Measurements from ENCODE around the gene ACTL6B. TPM values are rescaled to one million over a fixed set of nuclear protein-coding genes. Genes with fewer than 3 reads are reported as not detected.

The ACTL6B gene
- total and polyA plus RNA-seq, 2 of the 8 experiments (the other 6 are each of a cell fraction or from before 2014, with no cell fraction given): 2.1 to 4.5 TPM

DNA sequence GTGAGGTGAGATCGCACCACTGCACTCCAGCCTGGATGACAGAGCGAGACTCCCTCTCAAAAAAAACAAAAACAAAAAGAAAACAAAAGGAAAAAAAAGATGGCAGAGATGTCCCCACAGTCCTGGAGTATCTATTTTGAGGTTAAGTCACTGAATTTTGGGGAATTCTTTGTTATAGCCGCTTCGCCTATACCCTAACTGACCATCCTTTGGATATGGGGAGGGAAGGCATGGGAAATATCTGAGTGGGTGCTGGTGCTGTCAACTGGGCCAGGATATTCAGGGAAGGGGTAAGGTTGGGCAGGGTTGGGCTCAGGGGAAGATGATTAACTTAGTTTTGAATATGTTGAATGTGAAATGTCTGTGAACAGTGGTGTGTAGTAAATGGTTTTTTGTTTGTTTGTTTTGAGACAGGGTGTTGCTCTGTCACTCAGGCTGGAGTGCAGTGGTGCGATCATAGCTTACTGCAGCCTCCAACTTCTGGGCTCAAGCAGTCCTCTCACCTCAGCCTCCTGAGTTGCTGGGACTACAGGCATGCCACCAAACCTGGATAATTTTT lies 9.0 kb upstream of the ACTL6B start:
- no peak overlapping the region for H3K23ac ChIP-seq (ENCODE audit: insufficient read length)
- no peak overlapping the region for H4K91ac ChIP-seq (replicated peaks; ENCODE audit: insufficient read length, low read length)
- no peak overlapping the region for H2BK20ac ChIP-seq (ENCODE audit: low read length)
- H2BK5ac ChIP-seq (ENCODE audit: low read depth, low read length): no peak overlapping the region
- TF ChIP-seq, protein P1, sequence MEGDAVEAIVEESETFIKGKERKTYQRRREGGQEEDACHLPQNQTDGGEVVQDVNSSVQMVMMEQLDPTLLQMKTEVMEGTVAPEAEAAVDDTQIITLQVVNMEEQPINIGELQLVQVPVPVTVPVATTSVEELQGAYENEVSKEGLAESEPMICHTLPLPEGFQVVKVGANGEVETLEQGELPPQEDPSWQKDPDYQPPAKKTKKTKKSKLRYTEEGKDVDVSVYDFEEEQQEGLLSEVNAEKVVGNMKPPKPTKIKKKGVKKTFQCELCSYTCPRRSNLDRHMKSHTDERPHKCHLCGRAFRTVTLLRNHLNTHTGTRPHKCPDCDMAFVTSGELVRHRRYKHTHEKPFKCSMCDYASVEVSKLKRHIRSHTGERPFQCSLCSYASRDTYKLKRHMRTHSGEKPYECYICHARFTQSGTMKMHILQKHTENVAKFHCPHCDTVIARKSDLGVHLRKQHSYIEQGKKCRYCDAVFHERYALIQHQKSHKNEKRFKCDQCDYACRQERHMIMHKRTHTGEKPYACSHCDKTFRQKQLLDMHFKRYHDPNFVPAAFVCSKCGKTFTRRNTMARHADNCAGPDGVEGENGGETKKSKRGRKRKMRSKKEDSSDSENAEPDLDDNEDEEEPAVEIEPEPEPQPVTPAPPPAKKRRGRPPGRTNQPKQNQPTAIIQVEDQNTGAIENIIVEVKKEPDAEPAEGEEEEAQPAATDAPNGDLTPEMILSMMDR (IDR thresholded peaks at IDR 0.05; ENCODE audit: control extremely low read depth in 1 of 3, insufficient read depth in 1 of 3, low read depth in 1 of 3, low read length in 3 of 3): no peak
- TF ChIP-seq CREB1 (IDR thresholded peaks at IDR 0.05): no peak
- no peaks in the 10 kb centered on the region for H3K4me1 ChIP-seq (replicated peaks in 1 of 4; ENCODE audit: control insufficient read depth in 3 of 4, insufficient read depth in 4 of 4, low read length in 3 of 4)
- H2BK12ac ChIP-seq (ENCODE audit: low read depth, low read length): no peak overlapping the region
- H3K18ac ChIP-seq (ENCODE audit: extremely low read depth, low read length): no peak overlapping the region
- WGBS, 2 experiments (ENCODE audit: extremely low coverage in 1 of 2, insufficient coverage in 1 of 2, insufficient read length in 1 of 2, insufficient replicate concordance in 2 of 2, low coverage in 1 of 2, low lambda C conversion rate in 2 of 2, missing lambda C conversion rate in 1 of 2): 89% methylated on average over 5 of the region's 5 CpGs; no CpG with 5 or more reads in 1 of the 2 experiments
- H2BK120ac ChIP-seq (replicated peaks; ENCODE audit: low read depth, low read length): no peak overlapping the region
- no peak overlapping the region for H3K4me3 ChIP-seq (ENCODE audit: extremely low read depth in 1 of 4, insufficient read depth in 2 of 4, low read depth in 3 of 4, low read length in 4 of 4)
- no peaks in the 10 kb centered on the region for H3K79me2 ChIP-seq (ENCODE audit: control insufficient read depth in 1 of 2, insufficient read depth in 2 of 2, low read length in 2 of 2)
- POLR2A ChIA-PET (ENCODE audit: partially characterized antibody): no interaction called here
- no peaks in the 10 kb centered on the region for H3K27me3 ChIP-seq (replicated peaks in 1 of 4; ENCODE audit: control insufficient read depth in 3 of 4, extremely low read depth in 1 of 4, insufficient read depth in 3 of 4, low read length in 3 of 4)
- H3K23me2 ChIP-seq (ENCODE audit: low read depth, low read length): no peaks in the 10 kb centered on the region
- no peaks in the 10 kb centered on the region for H3K9me3 ChIP-seq (ENCODE audit: insufficient read depth in 2 of 2, low read depth in 1 of 2, low read length in 1 of 2)
- H2AK5ac ChIP-seq (ENCODE audit: low read depth, low read length): no peak overlapping the region
- H3K79me1 ChIP-seq (ENCODE audit: low read depth, low read length): no peaks in the 10 kb centered on the region
- CTCF ChIA-PET (ENCODE audit: partially characterized antibody): interaction anchor here (0.7 to 6.2 kb wide), 4 partner anchors 23 to 195 kb away, joined by 3 to 28 read pairs (median 4); no protein-coding TSS in a partner anchor
- no peak overlapping the region for H3K56ac ChIP-seq (replicated peaks; ENCODE audit: insufficient read length, low read depth, low read length)
- H3K9ac ChIP-seq (replicated peaks in 1 of 4; ENCODE audit: extremely low read depth in 1 of 4, low read depth in 3 of 4, low read length in 3 of 4): no peak overlapping the region
- FAIRE-seq (no peak), DNase-seq (ENCODE audit: low read depth in 1 of 2, low spot score in 2 of 2) (no peak)
- H2BK15ac ChIP-seq (ENCODE audit: low read length): no peak overlapping the region
- H3K4ac ChIP-seq (replicated peaks; ENCODE audit: insufficient read length, low read depth, low read length): no peak overlapping the region
- no peak overlapping the region for H4K5ac ChIP-seq (ENCODE audit: insufficient read length, low read depth, low read length)
- no peak overlapping the region for H4K8ac ChIP-seq (ENCODE audit: extremely low read depth, insufficient read depth, low read length)
- no peaks in the 10 kb centered on the region for H3K36me3 ChIP-seq (ENCODE audit: control insufficient read depth in 2 of 4, insufficient read depth in 4 of 4, low read length in 3 of 4)
- H3K14ac ChIP-seq (ENCODE audit: insufficient read length): no peak overlapping the region
- no peaks in the 10 kb centered on the region for H4K20me1 ChIP-seq (replicated peaks in 1 of 2; ENCODE audit: control insufficient read depth in 1 of 2, insufficient read depth in 2 of 2, low read length in 2 of 2)
- H2AFZ ChIP-seq (ENCODE audit: low read length): no peak overlapping the region
- H3K4me2 ChIP-seq (ENCODE audit: insufficient read depth in 1 of 2, low read depth in 2 of 2, low read length in 2 of 2): no peak overlapping the region
- H3K27ac ChIP-seq (ENCODE audit: low read depth, low read length): no peak overlapping the region

Measured in H1 (cell line).